Measurements from ENCODE around the gene SPATA1.
A peak's percentile ranks its signal among the peaks of the same experiment; 100 is the strongest.
"Not testable (repeated sequence)": the region's sequence is repeated elsewhere in the genome, so short reads cannot be mapped to it uniquely, and the experiment has no call there.

Gene SPATA1, protein sequence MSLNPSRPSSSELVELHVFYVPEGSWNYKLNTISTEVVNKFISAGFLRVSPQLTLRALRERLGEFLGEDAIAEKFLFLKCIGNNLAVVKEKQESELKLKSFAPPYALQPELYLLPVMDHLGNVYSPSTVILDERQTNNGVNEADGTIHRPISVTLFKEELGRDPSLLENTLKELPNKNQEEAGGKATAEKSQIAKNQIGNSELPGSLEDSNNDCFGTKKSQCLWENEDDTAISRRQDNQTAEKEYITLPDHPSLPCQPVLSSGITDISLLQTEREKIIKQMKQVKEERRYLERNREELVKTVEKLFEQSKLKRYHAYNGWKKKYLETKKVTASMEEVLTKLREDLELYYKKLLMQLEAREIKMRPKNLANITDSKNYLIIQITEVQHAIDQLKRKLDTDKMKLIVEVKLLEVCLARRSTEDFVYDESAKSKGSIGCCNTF

GRCh38 chr1:84506002-84506728, at the start of gene SPATA1, which contains the start of gene GNG5:
Gene SPATA1, plus strand, starts transcription at chr1:84506386. Its CDS starts 9,974 bp downstream, at chr1:84516360.
Gene GNG5, minus strand, starts transcription at chr1:84506581. Its CDS starts 490 bp downstream, at chr1:84506091.
- DNase-seq (ENCODE audit: low read depth): peak; percentile 95

- no peak for DNase-seq (ENCODE audit: low read depth)
These were observed 44.1 kb upstream of the SPATA1 start for GRCh38 chr1:84462118-84462517.

GRCh38 chr1:84467298-84467697, 38.9 kb upstream of the SPATA1 start:
- DNase-seq (ENCODE audit: low read depth): no peak

- no peak for DNase-seq (ENCODE audit: low read depth)
These were observed 30.0 kb upstream of the SPATA1 start for GRCh38 chr1:84476225-84476624.

GRCh38 chr1:84478876-84479868, 27.0 kb upstream of the SPATA1 start, which contains the start of gene RPF1:
Gene RPF1, plus strand, starts transcription at chr1:84479266. Its CDS starts 16 bp downstream, at chr1:84479282.
- DNase-seq (ENCODE audit: low read depth): peak; percentile 54

GRCh38 chr1:84479998-84480397, 26.2 kb upstream of the SPATA1 start:
- DNase-seq (ENCODE audit: low read depth): no peak

- DNase-seq (ENCODE audit: low read depth): no peak
These were observed 25.5 kb upstream of the SPATA1 start for GRCh38 chr1:84480650-84481049.

DNA sequence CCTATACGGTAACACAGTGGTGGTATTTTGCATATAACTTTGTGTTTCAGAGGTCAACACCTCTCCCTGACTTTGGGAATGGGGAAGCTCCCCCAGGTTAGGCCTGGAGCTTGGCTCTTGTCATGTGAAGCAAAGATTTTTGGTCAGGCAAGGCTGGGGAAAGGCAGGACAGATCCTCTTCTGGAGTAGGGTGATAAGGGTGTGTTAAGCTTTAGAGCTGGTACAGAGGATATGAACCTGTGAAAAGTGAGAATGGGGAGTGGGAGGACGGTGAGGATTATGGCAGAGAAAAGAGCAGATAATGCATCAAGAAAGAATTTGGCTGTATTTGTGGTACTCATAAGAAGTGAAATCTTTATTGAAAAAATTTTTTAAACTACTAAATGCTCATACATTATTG, 24.9 kb upstream of the SPATA1 start:
- no peak for DNase-seq (ENCODE audit: low read depth)

- DNase-seq (ENCODE audit: low read depth): no peak
These were observed 18.1 kb upstream of the SPATA1 start for GRCh38 chr1:84488107-84488506.

- DNase-seq (ENCODE audit: low read depth): no peak
These were observed 16.4 kb upstream of the SPATA1 start for GRCh38 chr1:84489766-84490165.

GRCh38 chr1:84492726-84493125, 13.5 kb upstream of the SPATA1 start:
- no peak for DNase-seq (ENCODE audit: low read depth)

- DNase-seq (ENCODE audit: low read depth): no peak
These were observed 12.4 kb upstream of the SPATA1 start for GRCh38 chr1:84493747-84494146.

GRCh38 chr1:84496498-84496897, 9.7 kb upstream of the SPATA1 start:
- no peak for DNase-seq (ENCODE audit: low read depth)

- DNase-seq (ENCODE audit: low read depth): no peak
These were observed 8.4 kb upstream of the SPATA1 start for GRCh38 chr1:84497631-84498275.

GRCh38 chr1:84502927-84503326, 3.3 kb upstream of the SPATA1 start:
- DNase-seq (ENCODE audit: low read depth): no peak

- DNase-seq (ENCODE audit: low read depth): peak; percentile 33
These were observed 1.4 kb upstream of the SPATA1 start for GRCh38 chr1:84504580-84505492.

DNA sequence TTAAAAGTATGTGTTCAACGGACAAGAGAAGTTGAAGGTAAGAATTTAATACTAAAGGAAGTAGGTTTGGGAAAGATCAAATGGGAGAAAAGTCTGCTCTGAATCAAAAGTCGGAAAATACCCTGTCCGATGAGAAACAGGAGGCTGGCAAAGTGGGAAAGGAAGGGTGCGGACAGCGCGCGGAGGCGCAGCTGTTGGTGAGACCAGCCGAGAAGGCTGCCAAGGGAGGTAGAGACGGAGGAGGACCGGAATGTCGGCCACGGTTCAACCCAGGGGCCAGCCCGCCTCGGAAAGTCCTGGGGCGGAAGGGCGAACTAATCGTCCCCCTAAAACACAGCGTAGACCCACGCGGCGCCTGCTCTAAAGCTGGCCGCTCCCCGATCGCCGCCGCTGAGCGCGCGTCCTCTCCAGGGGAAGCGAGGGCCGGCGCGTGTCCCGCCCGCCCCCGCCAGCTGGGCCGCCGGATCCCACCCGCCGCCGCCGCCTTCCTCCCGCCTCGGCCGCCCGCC, 639 bp upstream of the SPATA1 start:
- DNase-seq (ENCODE audit: low read depth): peak; percentile 20

DNA sequence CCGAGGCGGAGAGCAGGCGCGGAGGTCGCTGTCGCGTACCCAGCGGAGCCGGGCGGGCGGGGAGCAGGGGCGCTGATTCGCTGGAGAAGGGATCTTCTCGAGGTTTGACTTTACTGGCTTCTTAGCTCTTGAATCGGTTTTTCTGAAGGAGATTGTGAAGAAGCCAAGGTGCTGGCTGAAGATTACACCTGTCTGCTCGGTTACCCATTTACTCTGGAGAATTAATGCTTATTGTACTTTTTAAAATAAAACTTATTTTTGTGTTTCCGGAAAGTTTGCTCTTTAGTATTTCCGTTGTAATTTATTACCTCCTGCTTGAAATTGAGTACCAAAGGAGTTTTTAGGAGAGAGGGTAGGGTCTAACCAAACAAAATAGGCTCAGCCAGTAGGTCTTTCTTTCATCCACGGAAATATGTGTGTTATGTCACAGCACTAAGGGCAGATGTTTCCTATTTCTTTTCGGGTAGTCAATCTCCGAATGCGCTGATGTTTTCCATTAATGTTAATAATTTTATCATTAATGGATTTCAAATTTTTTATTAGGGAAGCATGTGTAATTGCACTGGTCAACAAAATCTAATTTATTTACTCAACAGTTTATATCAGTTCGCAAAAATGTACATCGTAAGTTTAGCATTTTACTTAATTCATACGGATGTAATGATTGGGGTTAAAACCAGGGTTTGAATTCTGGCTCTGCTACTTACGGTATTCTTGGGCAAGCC, 705 bp downstream of the SPATA1 start:
- no peak for DNase-seq (ENCODE audit: low read depth)

DNA sequence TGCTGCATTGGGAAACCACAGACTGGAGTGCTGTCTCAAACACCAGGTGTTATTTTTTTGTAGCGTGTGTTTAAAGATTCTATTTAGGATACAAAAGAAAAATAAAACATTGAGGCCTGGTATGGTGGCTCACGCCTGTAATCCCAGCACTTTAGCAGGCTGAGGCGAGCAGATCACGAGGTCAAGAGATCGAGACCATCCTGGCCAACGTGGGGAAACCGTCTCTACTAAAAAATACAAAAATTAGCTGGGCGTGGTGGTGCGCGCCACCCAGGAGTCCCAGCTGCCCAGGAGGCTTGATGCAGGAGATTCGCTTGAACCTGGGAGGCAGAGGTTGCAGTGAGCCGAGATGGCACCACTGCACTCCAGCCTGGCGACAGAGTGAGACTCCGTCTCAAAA, 1.7 kb downstream of the SPATA1 start:
- not testable (repeated sequence) for DNase-seq (ENCODE audit: low read depth)

Measured in fibroblast of the conjunctiva (primary cell).